HL-60 (cell line): ENCODE data around the gene LRATD1.

ENCODE experiments used
- DNase-seq, 2 experiments: peaks; one replicate each; pipeline ENCODE4 v3.0.0-alpha.2; 2010 to 2020; ENCODE audit warnings: low read depth in 1 of 2, low spot score in 1 of 2
- H3K27ac ChIP-seq: fragments of 250-450 bp; sonication (Bioruptor Pico); replicated peaks from 2 replicates; pipeline ENCODE4 v1.5.1; 2020; ENCODE audit warnings: mild to moderate bottlenecking, moderate library complexity
- H3K27me3 ChIP-seq: fragments of 250-450 bp; sonication (Bioruptor Pico); 2 replicates; pipeline ENCODE4 v1.5.1; 2021; ENCODE audit warnings: mild to moderate bottlenecking, moderate library complexity; ENCODE audit not compliant: insufficient read depth, poor library complexity, severe bottlenecking
- H3K4me3 ChIP-seq: replicated peaks from 2 replicates; pipeline ENCODE4 v1.5.1; 2011; ENCODE audit warnings: mild to moderate bottlenecking, control low read depth, low read length; ENCODE audit not compliant: insufficient read depth
- GABPA ChIP-seq: IDR thresholded peaks from 2 replicates; pipeline ENCODE4 v1.6.1; 2012; ENCODE audit warnings: low read depth
- POLR2AphosphoS5 ChIP-seq: IDR thresholded peaks from 2 replicates; pipeline ENCODE4 v1.6.1; 2012; ENCODE audit warnings: low read depth
- SPI1 ChIP-seq: IDR thresholded peaks from 2 replicates; pipeline ENCODE4 v1.6.1; 2012; ENCODE audit warnings: low read depth, mild to moderate bottlenecking, borderline replicate concordance
- TF ChIP-seq, protein P1 (sequence below): IDR thresholded peaks from 2 replicates; pipeline ENCODE4 v1.6.1; 2012; ENCODE audit warnings: low read depth; ENCODE audit not compliant: insufficient replicate concordance
- TF ChIP-seq, protein P2 (sequence below): IDR thresholded peaks from one replicate; pipeline ENCODE4 v1.5.1; 2011; ENCODE audit warnings: low read length, control low read depth, inconsistent platforms; ENCODE audit not compliant: insufficient read depth

The LRATD1 gene

DNA sequence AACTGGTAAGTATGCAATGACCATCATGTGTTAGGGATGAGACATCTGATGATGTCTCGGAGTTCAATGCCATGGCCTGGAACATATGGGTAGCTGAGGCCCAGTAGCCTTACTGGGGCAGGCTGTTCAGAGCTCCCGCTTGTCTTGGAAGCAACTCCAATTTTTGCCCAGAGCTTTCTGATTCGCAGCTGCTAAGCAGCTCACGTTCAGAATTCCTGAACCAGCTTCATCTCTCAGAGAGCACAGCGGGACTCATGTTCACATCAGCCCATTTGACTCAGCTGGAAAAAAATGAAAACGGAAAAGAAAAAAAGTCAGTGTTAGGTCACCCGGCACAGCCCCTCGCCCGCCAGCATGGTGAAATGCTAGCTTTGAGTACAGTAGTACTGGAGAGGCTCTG is 16.8 kb upstream of the LRATD1 start:
- Histone ChIP-seq H3K27me3 (no peaks in the 10 kb centered on the region), H3K27ac (no peak overlapping the region), H3K4me3 (no peak overlapping the region)
- TF ChIP-seq, protein P1, sequence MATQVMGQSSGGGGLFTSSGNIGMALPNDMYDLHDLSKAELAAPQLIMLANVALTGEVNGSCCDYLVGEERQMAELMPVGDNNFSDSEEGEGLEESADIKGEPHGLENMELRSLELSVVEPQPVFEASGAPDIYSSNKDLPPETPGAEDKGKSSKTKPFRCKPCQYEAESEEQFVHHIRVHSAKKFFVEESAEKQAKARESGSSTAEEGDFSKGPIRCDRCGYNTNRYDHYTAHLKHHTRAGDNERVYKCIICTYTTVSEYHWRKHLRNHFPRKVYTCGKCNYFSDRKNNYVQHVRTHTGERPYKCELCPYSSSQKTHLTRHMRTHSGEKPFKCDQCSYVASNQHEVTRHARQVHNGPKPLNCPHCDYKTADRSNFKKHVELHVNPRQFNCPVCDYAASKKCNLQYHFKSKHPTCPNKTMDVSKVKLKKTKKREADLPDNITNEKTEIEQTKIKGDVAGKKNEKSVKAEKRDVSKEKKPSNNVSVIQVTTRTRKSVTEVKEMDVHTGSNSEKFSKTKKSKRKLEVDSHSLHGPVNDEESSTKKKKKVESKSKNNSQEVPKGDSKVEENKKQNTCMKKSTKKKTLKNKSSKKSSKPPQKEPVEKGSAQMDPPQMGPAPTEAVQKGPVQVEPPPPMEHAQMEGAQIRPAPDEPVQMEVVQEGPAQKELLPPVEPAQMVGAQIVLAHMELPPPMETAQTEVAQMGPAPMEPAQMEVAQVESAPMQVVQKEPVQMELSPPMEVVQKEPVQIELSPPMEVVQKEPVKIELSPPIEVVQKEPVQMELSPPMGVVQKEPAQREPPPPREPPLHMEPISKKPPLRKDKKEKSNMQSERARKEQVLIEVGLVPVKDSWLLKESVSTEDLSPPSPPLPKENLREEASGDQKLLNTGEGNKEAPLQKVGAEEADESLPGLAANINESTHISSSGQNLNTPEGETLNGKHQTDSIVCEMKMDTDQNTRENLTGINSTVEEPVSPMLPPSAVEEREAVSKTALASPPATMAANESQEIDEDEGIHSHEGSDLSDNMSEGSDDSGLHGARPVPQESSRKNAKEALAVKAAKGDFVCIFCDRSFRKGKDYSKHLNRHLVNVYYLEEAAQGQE, result no peak
- TF ChIP-seq POLR2AphosphoS5 (no peak), GABPA (no peak), SPI1 (no peak)
- TF ChIP-seq, protein P2, sequence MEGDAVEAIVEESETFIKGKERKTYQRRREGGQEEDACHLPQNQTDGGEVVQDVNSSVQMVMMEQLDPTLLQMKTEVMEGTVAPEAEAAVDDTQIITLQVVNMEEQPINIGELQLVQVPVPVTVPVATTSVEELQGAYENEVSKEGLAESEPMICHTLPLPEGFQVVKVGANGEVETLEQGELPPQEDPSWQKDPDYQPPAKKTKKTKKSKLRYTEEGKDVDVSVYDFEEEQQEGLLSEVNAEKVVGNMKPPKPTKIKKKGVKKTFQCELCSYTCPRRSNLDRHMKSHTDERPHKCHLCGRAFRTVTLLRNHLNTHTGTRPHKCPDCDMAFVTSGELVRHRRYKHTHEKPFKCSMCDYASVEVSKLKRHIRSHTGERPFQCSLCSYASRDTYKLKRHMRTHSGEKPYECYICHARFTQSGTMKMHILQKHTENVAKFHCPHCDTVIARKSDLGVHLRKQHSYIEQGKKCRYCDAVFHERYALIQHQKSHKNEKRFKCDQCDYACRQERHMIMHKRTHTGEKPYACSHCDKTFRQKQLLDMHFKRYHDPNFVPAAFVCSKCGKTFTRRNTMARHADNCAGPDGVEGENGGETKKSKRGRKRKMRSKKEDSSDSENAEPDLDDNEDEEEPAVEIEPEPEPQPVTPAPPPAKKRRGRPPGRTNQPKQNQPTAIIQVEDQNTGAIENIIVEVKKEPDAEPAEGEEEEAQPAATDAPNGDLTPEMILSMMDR, result no peak
- DNase-seq, result no peak

DNA sequence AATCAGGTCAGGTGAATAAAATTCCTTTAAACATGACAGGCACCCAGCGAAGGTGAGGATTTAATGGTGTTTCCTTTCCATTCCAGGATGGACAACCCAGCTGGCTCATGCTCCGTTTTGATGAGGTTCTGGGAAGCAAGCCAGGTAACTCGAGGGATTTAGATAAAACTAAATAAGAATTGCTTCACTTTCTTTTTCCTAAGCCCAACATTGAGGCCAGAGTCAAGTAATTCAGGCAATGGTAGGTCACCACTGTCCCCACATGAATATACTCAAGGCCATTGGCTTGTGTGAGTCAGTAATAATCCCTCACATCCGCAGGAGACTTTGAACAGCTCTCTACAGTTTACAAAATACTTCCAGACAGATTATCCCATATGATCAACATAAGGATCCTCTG is 16.2 kb upstream of the LRATD1 start:
- H3K27me3 ChIP-seq, result no peaks in the 10 kb centered on the region
- no peak overlapping the region for H3K27ac ChIP-seq
- TF ChIP-seq SPI1 (no peak), GABPA (no peak), POLR2AphosphoS5 (no peak)
- TF ChIP-seq, protein P2, result no peak
- TF ChIP-seq, protein P1, result no peak
- H3K4me3 ChIP-seq, result no peak overlapping the region
- no peak for DNase-seq

DNA sequence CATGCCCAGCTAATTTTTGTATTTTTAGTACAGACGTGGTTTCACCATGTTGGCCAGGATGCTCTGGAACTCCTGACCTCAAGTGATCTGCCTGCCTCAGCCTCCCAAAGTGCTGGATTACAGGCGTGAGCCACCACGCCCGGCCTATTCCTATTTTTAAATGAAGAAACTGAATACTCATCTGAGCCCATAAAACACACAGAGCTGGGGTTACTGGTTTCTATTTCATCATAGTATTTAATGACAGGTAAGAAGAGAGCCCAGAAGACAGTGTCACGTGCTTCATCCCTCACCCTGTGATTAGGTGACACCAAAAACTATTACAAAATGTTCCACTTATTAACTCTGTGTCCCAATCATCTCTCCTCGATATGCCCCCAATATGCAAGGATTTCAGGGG is 15.6 kb upstream of the LRATD1 start:
- no peak for TF ChIP-seq POLR2AphosphoS5
- no peak for DNase-seq

DNA sequence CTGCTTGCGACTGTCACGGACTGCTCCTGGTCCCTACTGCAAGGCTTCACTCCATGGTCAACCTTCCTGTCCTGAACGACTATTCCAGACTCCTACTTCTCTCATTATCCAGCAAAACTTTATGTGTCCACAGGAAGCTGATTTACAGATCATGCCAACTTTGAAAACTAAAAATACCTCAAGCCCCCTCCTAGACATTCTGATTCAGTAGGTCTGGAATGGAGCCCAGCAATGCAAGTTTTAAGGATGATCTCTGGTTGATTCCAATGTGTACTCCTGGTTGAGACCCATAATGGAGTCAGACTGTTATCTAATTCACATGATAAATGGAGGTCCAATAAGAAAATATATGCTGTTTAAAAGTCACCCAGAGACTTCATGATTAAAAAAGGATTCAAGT is 13.1 kb upstream of the LRATD1 start:
- no peak for TF ChIP-seq SPI1
- TF ChIP-seq, protein P2, result no peak
- TF ChIP-seq GABPA, result no peak
- TF ChIP-seq, protein P1, result no peak
- TF ChIP-seq POLR2AphosphoS5, result no peak
- Histone ChIP-seq H3K27me3 (no peaks in the 10 kb centered on the region), H3K27ac (no peak overlapping the region), H3K4me3 (no peak overlapping the region)
- DNase-seq, result no peak

More for the DNA sequence above, 15.6 kb upstream of the LRATD1 start:
- Histone ChIP-seq H3K27me3 (no peaks in the 10 kb centered on the region), H3K27ac (no peak overlapping the region), H3K4me3 (no peak overlapping the region)
